Endothelial cell (in vitro differentiated cells): ENCODE data around the gene SPOPL. TPM values are rescaled to one million over a fixed set of nuclear protein-coding genes. Genes with fewer than 3 reads are reported as not detected.
"Not testable (repeated sequence)": the region's sequence is repeated elsewhere in the genome, so short reads cannot be mapped to it uniquely, and the experiment has no call there.

Experiments
- DNase-seq: peaks from one replicate; pipeline ENCODE4 v3.0.0; 2021; ENCODE audit warnings: low spot score
- H3K27ac Mint-ChIP-seq: one replicate; pipeline ENCODE4 v1.8.0; 2021; ENCODE audit warnings: mixed read lengths, inconsistent platforms; ENCODE audit not compliant: unreplicated experiment
- H3K27me3 Mint-ChIP-seq: one replicate; pipeline ENCODE4 v1.8.0; 2021; ENCODE audit warnings: mild to moderate bottlenecking, moderate library complexity, mixed read lengths, inconsistent platforms; ENCODE audit not compliant: unreplicated experiment
- H3K36me3 Mint-ChIP-seq: one replicate; pipeline ENCODE4 v1.8.0; 2021; ENCODE audit warnings: mild to moderate bottlenecking, low read depth, mixed read lengths, inconsistent platforms; ENCODE audit not compliant: unreplicated experiment
- H3K4me1 Mint-ChIP-seq: one replicate; pipeline ENCODE4 v1.8.0; 2021; ENCODE audit warnings: mild to moderate bottlenecking, mixed read lengths, inconsistent platforms; ENCODE audit not compliant: unreplicated experiment
- H3K4me3 Mint-ChIP-seq: one replicate; pipeline ENCODE4 v1.8.0; 2021; ENCODE audit warnings: mild to moderate bottlenecking, mixed read lengths, inconsistent platforms; ENCODE audit not compliant: unreplicated experiment
- H3K9me3 Mint-ChIP-seq: one replicate; pipeline ENCODE4 v1.8.0; 2021; ENCODE audit warnings: mixed read lengths, inconsistent platforms; ENCODE audit not compliant: unreplicated experiment
- total RNA-seq: library from RNA; stranded (reverse); fragmentation: NEBNext Ultra II Directional; extraction: Animal tissue kit (Norgen Biotek cat#: 25700); gene quantifications from one replicate; pipeline ENCODE4 v1.2.1, GENCODE V29; 2021; ENCODE audit not compliant: unreplicated experiment
- TF ChIP-seq, protein P1 (sequence below): fragments of 200-600 bp; sonication (generic); IDR thresholded peaks from one replicate; pipeline ENCODE4 v1.5.0; 2021; ENCODE audit warnings: antibody characterized with exemption; ENCODE audit not compliant: unreplicated experiment

The SPOPL gene
- total RNA-seq, 1 donor from 2014 or later: 27.8 TPM

DNA sequence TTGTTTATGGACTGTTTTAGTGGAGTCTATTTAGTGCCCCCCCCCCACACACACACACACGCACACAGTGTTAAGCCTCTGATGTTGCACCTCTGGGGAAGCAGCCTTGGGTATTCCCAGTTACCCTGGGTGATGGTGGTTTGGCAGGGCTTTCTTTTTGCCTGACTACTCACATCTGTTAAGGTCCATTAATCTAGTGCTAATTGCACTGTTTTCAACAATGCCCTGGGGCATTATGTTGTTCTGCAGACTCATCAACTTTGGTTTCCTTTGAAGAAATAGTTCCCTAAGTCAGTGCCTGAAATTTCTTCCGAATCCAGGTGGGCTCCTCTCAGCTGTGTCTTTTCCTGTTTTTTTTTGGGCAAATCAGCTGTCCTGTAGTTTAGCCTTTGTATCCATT is 34.7 kb downstream of the SPOPL start:
- peaks cover 4% of the 10 kb centered on the region for H3K9me3 Mint-ChIP-seq
- H3K36me3 Mint-ChIP-seq: peaks cover 28% of the 10 kb centered on the region
- TF ChIP-seq, protein P1, sequence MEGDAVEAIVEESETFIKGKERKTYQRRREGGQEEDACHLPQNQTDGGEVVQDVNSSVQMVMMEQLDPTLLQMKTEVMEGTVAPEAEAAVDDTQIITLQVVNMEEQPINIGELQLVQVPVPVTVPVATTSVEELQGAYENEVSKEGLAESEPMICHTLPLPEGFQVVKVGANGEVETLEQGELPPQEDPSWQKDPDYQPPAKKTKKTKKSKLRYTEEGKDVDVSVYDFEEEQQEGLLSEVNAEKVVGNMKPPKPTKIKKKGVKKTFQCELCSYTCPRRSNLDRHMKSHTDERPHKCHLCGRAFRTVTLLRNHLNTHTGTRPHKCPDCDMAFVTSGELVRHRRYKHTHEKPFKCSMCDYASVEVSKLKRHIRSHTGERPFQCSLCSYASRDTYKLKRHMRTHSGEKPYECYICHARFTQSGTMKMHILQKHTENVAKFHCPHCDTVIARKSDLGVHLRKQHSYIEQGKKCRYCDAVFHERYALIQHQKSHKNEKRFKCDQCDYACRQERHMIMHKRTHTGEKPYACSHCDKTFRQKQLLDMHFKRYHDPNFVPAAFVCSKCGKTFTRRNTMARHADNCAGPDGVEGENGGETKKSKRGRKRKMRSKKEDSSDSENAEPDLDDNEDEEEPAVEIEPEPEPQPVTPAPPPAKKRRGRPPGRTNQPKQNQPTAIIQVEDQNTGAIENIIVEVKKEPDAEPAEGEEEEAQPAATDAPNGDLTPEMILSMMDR: no peak
- no peak overlapping the region for H3K4me3 Mint-ChIP-seq
- no peak overlapping the region for H3K27ac Mint-ChIP-seq
- peaks cover 21% of the 10 kb centered on the region for H3K4me1 Mint-ChIP-seq
- DNase-seq: no peak
- H3K27me3 Mint-ChIP-seq: peaks cover 4% of the 10 kb centered on the region

DNA sequence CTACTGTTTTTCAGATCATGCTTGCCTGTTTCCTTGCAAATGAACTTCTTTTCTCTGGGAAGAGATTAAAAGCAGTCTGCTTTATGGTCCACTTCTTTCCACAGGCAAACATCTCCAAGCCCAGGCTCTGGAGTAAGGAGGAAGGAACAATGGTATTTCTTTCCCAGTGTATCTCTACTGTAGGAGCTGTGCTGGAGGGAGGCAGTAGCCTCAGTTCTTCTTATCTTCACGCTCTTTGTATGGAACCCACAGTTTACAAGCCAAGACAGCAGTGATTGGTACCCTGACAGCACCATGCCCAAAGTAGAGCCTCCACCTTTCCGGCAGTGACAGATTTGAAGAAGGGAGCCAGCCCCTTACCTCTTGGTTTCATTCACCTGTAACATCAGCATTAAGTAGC is 35.2 kb downstream of the SPOPL start:
- peaks cover 33% of the 10 kb centered on the region for H3K36me3 Mint-ChIP-seq
- H3K27ac Mint-ChIP-seq: no peak overlapping the region
- DNase-seq: no peak
- peak overlapping the region; percentile 76 for H3K4me3 Mint-ChIP-seq
- TF ChIP-seq, protein P1: no peak
- H3K4me1 Mint-ChIP-seq: peaks cover 22% of the 10 kb centered on the region
- peaks cover 4% of the 10 kb centered on the region for H3K9me3 Mint-ChIP-seq
- peaks cover 4% of the 10 kb centered on the region for H3K27me3 Mint-ChIP-seq

DNA sequence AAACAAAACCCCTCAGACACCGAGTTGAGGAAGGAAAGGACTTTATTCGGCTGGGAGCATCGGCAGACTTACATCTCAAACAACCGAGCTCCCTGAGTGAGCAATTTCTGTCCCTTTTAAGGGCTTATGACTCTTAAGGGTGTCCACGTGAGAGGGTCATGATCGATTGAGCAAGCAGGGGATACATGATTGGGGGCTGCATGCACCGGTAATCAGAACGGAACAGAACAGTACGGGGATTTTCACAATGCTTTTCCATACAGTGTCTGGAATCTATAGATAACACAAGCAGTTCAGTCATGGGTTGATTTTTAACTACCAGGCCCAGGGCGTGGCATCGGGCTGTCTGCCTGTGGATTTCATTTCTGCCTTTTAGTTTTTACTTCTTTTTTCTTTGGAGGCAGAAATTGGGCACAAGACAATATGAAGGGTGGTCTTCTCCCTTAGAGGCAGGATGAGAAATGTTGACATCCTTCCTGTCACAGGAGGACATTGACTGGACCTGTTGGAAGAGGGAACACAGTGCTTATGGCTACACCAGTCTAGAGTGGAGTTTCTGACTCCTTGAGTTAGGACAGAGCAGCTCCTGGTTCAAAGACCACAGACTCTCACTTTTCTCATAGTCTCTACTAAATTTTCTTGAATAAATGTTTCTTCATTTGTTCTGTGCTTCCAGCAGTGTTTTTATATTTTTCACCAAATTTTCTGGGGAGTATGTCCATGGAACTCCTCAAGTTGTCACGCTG is 35.8 kb downstream of the SPOPL start:
- TF ChIP-seq, protein P1: no peak
- DNase-seq: no peak
- no peak overlapping the region for H3K27ac Mint-ChIP-seq
- H3K36me3 Mint-ChIP-seq: peaks cover 37% of the 10 kb centered on the region
- peak overlapping the region; percentile 76 for H3K4me3 Mint-ChIP-seq
- H3K4me1 Mint-ChIP-seq: peaks cover 22% of the 10 kb centered on the region
- H3K9me3 Mint-ChIP-seq: peaks cover 4% of the 10 kb centered on the region
- H3K27me3 Mint-ChIP-seq: peaks cover 4% of the 10 kb centered on the region

DNA sequence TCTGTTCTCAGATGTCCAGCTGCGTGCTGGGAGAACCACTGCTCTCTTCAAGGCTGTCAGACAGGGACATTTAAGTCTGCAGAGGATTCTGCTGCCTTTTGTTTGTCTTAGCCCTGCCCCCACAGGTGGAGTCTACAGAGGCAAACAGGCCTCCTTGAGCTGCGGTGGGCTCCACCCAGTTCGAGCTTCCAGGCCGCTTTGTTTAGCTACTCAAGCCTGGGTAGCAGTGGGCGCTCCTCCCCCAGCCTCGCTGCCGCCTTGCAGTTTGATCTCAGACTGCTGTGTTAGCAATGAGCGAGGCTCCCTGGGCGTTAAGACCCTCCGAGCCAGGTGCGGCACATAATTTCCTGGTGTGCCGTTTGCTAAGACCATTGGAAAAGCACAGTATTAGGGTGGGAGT is 42.6 kb downstream of the SPOPL start:
- not testable (repeated sequence) for H3K27me3 Mint-ChIP-seq, H3K4me3 Mint-ChIP-seq, H3K27ac Mint-ChIP-seq, H3K9me3 Mint-ChIP-seq, H3K4me1 Mint-ChIP-seq, DNase-seq
- peaks cover 26% of the 10 kb centered on the region for H3K36me3 Mint-ChIP-seq

DNA sequence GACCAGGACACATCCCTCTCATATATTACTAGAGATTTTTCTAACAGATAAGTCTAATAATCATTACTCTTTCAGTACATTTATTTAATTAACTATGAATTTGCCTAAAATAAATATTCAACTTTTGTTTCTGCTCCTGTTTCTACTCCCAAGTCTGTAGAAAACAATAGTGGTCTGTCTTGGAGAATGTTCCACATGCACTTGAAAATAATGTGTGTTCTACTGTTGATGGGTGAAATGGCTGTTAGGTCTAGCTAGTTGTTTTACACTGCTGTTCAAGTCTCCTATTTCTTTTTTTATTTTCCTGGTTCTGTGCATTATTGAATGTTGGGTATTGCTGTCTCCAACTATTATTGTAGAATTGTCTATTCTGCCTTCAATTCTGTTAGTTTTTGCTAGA is 47.2 kb downstream of the SPOPL start:
- Mint-ChIP-seq H3K4me3 (no peak overlapping the region), H3K4me1 (peaks cover 3% of the 10 kb centered on the region), H3K27me3 (no peaks in the 10 kb centered on the region), H3K9me3 (peaks cover 4% of the 10 kb centered on the region), H3K36me3 (peaks cover 12% of the 10 kb centered on the region), H3K27ac (no peak overlapping the region)
- no peak for DNase-seq
- TF ChIP-seq, protein P1: no peak
